HepG2 (cell line): ENCODE results near the gene CEBPA. TPM values are rescaled to one million over a fixed set of nuclear protein-coding genes. Genes with fewer than 3 reads are reported as not detected.

Experiments
- FOXP1 ChIP-seq, 2 experiments: fragments of 450-650 bp in 1 of 2; IDR thresholded peaks; 2 replicates each; pipeline ENCODE4 v1.6.1; 2017 to 2018; ENCODE audit warnings: antibody characterized with exemption in 1 of 2
- HDAC1 ChIP-seq: sonication (generic); formaldehyde crosslinking; IDR thresholded peaks from 2 replicates; pipeline ENCODE4 v1.5.1; 2020; ENCODE audit warnings: mild to moderate bottlenecking, missing genetic modification reagents
- NCOA1 ChIP-seq: sonication (generic); formaldehyde crosslinking; IDR thresholded peaks from 2 replicates; pipeline ENCODE4 v1.9.0; 2021; ENCODE audit warnings: missing genetic modification reagents
- NCOA5 ChIP-seq: sonication (generic); formaldehyde crosslinking; IDR thresholded peaks from 2 replicates; pipeline ENCODE4 v1.4.0; 2020; ENCODE audit warnings: missing genetic modification reagents
- PAF1 ChIP-seq: IDR thresholded peaks from 2 replicates; pipeline ENCODE4 v1.6.1; 2016; ENCODE audit warnings: missing genetic modification reagents, missing compliant biosample characterization
- POLR2AphosphoS2 ChIP-seq: IDR thresholded peaks from 2 replicates; pipeline ENCODE4 v1.6.1; 2011; ENCODE audit warnings: low read depth, low read length, improper control_type of control experiment
- SMAD3 ChIP-seq: sonication (generic); formaldehyde crosslinking; IDR thresholded peaks from 2 replicates; pipeline ENCODE4 v1.4.0; 2020; ENCODE audit warnings: missing genetic modification reagents
- STAG1 ChIP-seq: sonication (generic); formaldehyde crosslinking; IDR thresholded peaks from 2 replicates; pipeline ENCODE4 v1.4.0; 2020; ENCODE audit warnings: missing genetic modification reagents
- WIZ ChIP-seq: sonication (generic); formaldehyde crosslinking; IDR thresholded peaks from 2 replicates; pipeline ENCODE4 v1.5.1; 2020; ENCODE audit warnings: mild to moderate bottlenecking, missing genetic modification reagents
- ZNF484 ChIP-seq: sonication (generic); formaldehyde crosslinking; IDR thresholded peaks from 2 replicates; pipeline ENCODE4 v1.5.1; 2020; ENCODE audit warnings: mild to moderate bottlenecking, low read depth, missing genetic modification reagents, borderline replicate concordance
- ZNF546 ChIP-seq: sonication (generic); formaldehyde crosslinking; conservative IDR thresholded peaks from 2 replicates; pipeline ENCODE4 v1.8.1; 2023; ENCODE audit warnings: mild to moderate bottlenecking, missing genetic modification reagents
- ZNF777 ChIP-seq: sonication (generic); formaldehyde crosslinking; IDR thresholded peaks from 2 replicates; pipeline ENCODE4 v1.4.0; 2020; ENCODE audit warnings: missing genetic modification reagents
- polyA plus RNA-seq, 8 experiments: library from polyadenylated mRNA; depleted of rRNA in 3 of 8; stranded (reverse) in 7 of 8; unstranded in 1 of 8; fragments of >200 nt; fragmentation: Illumina TruSeq in 4 of 8; extraction: Trizol in 4 of 8; gene quantifications; 2 replicates each; pipeline versions ENCODE4 v1.2.1 to v1.2.3, GENCODE V29; 2011 to 2016; ENCODE audit warnings: low read depth in 4 of 8, missing spikeins in 1 of 8, mixed read lengths in 1 of 8; ENCODE audit not compliant: insufficient read depth in 1 of 8
- total RNA-seq, 5 experiments: library from RNA; depleted of rRNA; stranded (reverse); fragments of >200 nt; fragmentation: Illumina TruSeq; extraction: Trizol; gene quantifications; 2 replicates each; pipeline ENCODE4 v1.2.3, GENCODE V29; 2016; ENCODE audit warnings: low read depth in 1 of 5
- TF ChIP-seq, protein P1 (sequence below): sonication (generic); formaldehyde crosslinking; IDR thresholded peaks from 2 replicates; pipeline ENCODE4 v1.4.0; 2020; ENCODE audit warnings: missing genetic modification reagents
- TF ChIP-seq, protein P2 (sequence below): sonication (generic); formaldehyde crosslinking; IDR thresholded peaks from 2 replicates; pipeline ENCODE4 v1.4.0; 2020; ENCODE audit warnings: mild to moderate bottlenecking, missing genetic modification reagents
- TF ChIP-seq, protein P3 (sequence below): sonication (generic); formaldehyde crosslinking; IDR thresholded peaks from 2 replicates; pipeline ENCODE4 v1.4.0; 2020; ENCODE audit warnings: missing genetic modification reagents, borderline replicate concordance
- TF ChIP-seq, protein P4 (sequence below): sonication (generic); formaldehyde crosslinking; conservative IDR thresholded peaks from 2 replicates; pipeline ENCODE4 v1.4.0; 2020; ENCODE audit warnings: missing genetic modification reagents

The CEBPA gene
- total and polyA plus RNA-seq, 2 of the 13 experiments (the other 11 are each of a cell fraction or from before 2014, with no cell fraction given) = 24.8 to 103 TPM

DNA sequence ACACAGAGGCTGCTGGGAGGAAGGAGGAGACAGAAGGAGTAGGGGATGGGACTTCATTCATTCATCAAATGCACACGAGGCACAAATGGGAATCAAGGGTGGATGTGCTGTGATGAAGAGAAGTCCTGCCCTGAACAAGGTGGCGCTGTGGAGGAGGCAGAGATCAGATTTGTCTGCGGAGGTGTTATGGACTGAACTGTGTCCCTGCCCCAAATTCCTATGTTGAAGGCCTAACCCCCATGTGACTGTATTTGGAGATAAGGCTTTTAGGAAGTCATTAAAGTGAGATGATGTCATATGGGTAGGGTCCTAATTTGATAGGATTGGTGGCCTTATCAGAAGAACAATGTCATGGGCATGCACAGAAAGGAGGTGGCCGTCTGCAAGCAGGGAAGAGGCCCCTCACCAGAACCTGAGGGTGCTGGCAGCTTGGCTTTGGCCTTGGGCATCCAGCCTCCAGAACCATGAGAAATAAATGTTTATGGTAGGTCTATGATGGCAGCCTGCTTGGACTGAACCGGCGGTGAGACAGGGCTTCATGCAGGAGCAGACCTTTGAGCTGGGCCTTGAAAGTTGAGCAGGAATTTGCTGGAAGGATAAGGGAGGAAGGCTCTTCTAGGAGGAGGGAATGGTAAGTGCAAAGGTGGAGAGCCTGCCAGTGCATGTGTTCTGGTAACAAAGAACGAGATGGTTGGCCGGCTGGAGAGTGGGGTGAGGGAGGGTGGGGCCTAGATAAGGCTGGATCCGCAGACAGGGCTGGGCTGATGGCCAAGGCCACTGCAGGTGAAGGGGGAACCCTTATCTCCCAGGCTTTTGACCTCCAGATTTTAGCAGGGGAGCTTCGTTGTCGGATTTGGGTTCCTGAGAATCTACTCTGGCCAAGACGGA is 2.7 kb upstream of the CEBPA start (continued):
- TF ChIP-seq HDAC1 (no peak), NCOA5 (CRISPR knock-in tag) (no peak), STAG1 (CRISPR knock-in tag) (peak; percentile 46; the same call in 1 of the 2 replicates), FOXP1 (IDR thresholded peaks at IDR 0.05) (no peak), FOXP1 (CRISPR knock-in tag; IDR thresholded peaks at IDR 0.05) (no peak), SMAD3 (CRISPR knock-in tag) (peak; percentile 13; the same call in 1 of the 2 replicates), ZNF777 (no peak), PAF1 (CRISPR knock-in tag) (no peak), ZNF484 (CRISPR knock-in tag) (no peak), WIZ (CRISPR knock-in tag) (0 out of 2 replicates have a peak, but pooled peaks have one; percentile 69), ZNF546 (CRISPR knock-in tag) (no peak), POLR2AphosphoS2 (no peak), NCOA1 (no peak)
- TF ChIP-seq, protein P1, sequence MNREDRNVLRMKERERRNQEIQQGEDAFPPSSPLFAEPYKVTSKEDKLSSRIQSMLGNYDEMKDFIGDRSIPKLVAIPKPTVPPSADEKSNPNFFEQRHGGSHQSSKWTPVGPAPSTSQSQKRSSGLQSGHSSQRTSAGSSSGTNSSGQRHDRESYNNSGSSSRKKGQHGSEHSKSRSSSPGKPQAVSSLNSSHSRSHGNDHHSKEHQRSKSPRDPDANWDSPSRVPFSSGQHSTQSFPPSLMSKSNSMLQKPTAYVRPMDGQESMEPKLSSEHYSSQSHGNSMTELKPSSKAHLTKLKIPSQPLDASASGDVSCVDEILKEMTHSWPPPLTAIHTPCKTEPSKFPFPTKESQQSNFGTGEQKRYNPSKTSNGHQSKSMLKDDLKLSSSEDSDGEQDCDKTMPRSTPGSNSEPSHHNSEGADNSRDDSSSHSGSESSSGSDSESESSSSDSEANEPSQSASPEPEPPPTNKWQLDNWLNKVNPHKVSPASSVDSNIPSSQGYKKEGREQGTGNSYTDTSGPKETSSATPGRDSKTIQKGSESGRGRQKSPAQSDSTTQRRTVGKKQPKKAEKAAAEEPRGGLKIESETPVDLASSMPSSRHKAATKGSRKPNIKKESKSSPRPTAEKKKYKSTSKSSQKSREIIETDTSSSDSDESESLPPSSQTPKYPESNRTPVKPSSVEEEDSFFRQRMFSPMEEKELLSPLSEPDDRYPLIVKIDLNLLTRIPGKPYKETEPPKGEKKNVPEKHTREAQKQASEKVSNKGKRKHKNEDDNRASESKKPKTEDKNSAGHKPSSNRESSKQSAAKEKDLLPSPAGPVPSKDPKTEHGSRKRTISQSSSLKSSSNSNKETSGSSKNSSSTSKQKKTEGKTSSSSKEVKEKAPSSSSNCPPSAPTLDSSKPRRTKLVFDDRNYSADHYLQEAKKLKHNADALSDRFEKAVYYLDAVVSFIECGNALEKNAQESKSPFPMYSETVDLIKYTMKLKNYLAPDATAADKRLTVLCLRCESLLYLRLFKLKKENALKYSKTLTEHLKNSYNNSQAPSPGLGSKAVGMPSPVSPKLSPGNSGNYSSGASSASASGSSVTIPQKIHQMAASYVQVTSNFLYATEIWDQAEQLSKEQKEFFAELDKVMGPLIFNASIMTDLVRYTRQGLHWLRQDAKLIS (CRISPR knock-in tag) = no peak
- TF ChIP-seq, protein P2, sequence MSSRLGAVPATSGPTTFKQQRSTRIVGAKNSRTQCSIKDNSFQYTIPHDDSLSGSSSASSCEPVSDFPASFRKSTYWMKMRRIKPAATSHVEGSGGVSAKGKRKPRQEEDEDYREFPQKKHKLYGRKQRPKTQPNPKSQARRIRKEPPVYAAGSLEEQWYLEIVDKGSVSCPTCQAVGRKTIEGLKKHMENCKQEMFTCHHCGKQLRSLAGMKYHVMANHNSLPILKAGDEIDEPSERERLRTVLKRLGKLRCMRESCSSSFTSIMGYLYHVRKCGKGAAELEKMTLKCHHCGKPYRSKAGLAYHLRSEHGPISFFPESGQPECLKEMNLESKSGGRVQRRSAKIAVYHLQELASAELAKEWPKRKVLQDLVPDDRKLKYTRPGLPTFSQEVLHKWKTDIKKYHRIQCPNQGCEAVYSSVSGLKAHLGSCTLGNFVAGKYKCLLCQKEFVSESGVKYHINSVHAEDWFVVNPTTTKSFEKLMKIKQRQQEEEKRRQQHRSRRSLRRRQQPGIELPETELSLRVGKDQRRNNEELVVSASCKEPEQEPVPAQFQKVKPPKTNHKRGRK (CRISPR knock-in tag) = no peak
- TF ChIP-seq, protein P3, sequence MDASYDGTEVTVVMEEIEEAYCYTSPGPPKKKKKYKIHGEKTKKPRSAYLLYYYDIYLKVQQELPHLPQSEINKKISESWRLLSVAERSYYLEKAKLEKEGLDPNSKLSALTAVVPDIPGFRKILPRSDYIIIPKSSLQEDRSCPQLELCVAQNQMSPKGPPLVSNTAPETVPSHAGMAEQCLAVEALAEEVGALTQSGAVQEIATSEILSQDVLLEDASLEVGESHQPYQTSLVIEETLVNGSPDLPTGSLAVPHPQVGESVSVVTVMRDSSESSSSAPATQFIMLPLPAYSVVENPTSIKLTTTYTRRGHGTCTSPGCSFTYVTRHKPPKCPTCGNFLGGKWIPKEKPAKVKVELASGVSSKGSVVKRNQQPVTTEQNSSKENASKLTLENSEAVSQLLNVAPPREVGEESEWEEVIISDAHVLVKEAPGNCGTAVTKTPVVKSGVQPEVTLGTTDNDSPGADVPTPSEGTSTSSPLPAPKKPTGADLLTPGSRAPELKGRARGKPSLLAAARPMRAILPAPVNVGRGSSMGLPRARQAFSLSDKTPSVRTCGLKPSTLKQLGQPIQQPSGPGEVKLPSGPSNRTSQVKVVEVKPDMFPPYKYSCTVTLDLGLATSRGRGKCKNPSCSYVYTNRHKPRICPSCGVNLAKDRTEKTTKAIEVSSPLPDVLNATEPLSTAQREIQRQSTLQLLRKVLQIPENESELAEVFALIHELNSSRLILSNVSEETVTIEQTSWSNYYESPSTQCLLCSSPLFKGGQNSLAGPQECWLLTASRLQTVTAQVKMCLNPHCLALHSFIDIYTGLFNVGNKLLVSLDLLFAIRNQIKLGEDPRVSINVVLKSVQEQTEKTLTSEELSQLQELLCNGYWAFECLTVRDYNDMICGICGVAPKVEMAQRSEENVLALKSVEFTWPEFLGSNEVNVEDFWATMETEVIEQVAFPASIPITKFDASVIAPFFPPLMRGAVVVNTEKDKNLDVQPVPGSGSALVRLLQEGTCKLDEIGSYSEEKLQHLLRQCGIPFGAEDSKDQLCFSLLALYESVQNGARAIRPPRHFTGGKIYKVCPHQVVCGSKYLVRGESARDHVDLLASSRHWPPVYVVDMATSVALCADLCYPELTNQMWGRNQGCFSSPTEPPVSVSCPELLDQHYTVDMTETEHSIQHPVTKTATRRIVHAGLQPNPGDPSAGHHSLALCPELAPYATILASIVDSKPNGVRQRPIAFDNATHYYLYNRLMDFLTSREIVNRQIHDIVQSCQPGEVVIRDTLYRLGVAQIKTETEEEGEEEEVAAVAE (CRISPR knock-in tag) = peak; percentile 95
- TF ChIP-seq, protein P4, sequence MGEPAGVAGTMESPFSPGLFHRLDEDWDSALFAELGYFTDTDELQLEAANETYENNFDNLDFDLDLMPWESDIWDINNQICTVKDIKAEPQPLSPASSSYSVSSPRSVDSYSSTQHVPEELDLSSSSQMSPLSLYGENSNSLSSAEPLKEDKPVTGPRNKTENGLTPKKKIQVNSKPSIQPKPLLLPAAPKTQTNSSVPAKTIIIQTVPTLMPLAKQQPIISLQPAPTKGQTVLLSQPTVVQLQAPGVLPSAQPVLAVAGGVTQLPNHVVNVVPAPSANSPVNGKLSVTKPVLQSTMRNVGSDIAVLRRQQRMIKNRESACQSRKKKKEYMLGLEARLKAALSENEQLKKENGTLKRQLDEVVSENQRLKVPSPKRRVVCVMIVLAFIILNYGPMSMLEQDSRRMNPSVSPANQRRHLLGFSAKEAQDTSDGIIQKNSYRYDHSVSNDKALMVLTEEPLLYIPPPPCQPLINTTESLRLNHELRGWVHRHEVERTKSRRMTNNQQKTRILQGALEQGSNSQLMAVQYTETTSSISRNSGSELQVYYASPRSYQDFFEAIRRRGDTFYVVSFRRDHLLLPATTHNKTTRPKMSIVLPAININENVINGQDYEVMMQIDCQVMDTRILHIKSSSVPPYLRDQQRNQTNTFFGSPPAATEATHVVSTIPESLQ (CRISPR knock-in tag) = no peak
